Hematopoietic multipotent progenitor cell (in vitro differentiated cells): ENCODE data around the gene UBE2D3. TPM values are rescaled to one million over a fixed set of nuclear protein-coding genes. Genes with fewer than 3 reads are reported as not detected.
A peak's percentile ranks its signal among the peaks of the same experiment; 100 is the strongest.
"Not testable (repeated sequence)": the region's sequence is repeated elsewhere in the genome, so short reads cannot be mapped to it uniquely, and the experiment has no call there.

Source experiments
- DNase-seq, 3 donors: peaks; one replicate each; pipeline ENCODE4 v3.0.0-alpha.2; 2011 to 2015; ENCODE audit warnings: low read depth in 2 of 3, low spot score in 2 of 3
- total RNA-seq: library from RNA; depleted of rRNA; stranded (reverse); fragments of >200 nt; gene quantifications from one replicate; pipeline ENCODE4 v1.2.3, GENCODE V29; 2012

The UBE2D3 gene
- total RNA-seq = 309 TPM

- peak; percentile 96 for DNase-seq
These were observed at the start of gene UBE2D3 for GRCh38 chr4:102826890-102827673. TSS of gene UBE2D3 (minus strand) at chr4:102827551. CDS start at chr4:102826508, 1,043 bp downstream.

DNA sequence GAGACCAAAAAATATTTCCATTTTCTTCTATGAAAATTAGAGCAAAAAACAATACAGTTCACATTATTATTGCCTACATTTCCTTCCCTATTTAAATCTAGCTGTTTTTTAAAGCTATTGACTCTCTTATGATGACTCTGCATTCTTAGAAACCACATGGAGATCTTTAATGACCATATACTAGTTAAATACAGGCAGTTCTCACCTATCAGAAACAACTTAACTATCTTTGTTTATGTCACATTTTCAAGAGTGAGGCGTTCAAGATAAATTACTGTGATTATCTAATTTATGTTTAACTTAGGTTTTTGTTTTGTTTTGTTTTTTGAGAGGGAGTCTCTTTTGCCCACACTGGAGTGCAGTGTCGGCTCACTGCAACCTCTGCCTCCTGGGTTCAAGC lies 44.4 kb upstream of the UBE2D3 start:
- DNase-seq = peak in 2 of 3 donors; percentile 29 to 59

DNA sequence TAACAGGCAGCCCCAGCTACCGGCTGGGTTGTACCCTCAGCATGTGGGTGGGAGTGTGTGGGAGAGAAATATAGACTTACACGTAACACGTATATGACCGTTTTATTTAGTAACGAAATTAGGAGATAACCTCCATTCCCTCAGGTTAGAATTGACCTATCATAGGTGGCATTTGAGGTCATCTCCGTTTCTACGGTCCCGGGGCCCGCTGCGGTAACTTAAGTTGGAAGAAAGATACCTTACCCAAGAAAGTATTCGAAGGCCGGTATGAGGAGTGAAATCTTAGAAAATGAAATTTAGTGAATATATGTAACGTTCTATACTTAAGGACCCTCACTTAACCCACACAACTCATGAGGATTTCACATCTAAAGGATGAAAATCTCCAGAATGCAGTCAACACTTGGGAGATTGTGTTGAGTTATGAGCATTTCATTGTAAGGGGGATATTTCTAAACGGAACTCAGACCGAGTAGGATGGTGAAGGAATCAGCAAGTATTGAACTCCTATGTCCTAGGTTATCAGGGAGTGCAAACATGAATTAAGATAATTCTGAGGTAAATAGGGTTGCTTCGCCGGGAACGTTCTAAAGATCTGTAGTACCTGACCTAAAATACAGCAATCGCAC lies 42.3 kb upstream of the UBE2D3 start:
- no peak for DNase-seq

DNA sequence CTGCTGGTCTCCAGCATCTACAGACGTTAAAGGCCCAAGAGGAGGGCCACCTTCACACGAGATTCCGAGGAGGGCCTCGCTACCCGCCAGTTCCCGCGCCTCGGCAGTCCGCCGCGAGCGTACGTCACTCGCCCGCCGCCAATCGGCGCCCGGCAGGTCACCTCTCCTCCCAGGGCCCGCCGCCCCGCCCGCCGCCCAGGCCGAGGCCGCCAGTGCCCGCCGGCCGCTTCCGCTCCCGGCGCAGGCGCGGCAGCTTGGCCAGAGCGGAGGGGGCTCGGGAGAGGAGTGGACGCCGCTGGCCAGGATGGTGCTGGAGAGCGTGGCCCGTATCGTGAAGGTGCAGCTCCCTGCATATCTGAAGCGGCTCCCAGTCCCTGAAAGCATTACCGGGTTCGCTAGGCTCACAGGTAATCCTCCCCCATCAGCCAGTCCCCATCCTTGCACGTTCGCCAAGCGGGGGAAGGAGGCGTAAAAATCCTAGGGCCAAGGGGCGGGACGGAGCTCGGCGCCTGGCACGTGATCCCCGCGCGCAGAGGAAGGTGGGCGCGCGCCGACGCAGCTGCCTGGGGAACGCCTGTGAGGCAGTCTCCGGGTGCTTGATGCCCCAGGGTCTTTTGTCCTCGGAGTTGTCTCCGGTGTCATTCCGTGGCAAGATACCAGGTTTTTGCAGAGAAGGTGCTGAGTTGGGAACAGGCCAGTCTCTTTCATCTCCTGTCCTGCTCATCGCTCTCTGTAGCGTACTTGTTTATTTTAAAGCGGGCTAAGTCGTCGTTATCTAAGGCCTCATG lies 41.6 kb upstream of the UBE2D3 start, which contains the start of gene CISD2:
Gene CISD2 (plus strand): TSS at position 212 of the 788 bp plus-strand sequence. CDS start 93 bp downstream, at position 305.
- peak; percentile 86 to 97 (median 96) for DNase-seq

DNA sequence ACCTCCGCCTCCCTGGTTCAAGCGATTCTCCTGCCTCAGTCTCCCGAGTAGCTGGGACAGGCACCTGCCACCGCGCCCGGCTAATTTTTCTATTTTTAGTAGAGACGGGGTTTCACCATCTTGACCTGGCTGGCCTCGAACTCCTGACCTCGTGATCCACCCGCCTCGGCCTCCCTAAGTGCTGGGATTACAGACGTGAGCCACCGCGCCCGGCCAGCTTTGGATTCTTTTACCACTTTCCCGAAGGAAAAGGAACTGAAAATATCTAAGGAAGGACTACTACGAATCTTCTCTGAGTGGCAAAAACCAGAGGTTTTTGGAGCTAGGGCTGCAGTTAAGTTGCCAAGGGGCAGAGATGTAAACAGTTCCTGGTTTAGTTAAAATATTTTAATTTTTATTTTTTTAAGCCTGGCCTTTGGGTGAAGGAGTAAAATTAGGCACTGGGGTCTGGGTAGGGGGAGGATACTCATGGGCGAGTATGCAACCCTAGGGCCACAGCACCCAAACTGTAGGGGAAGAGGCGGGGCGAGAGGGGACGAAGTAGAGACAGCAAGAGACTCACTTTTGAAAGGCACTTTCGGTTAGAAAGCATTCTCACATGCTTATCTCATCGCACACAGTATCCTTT lies 40.9 kb upstream of the UBE2D3 start:
- no peak for DNase-seq

GRCh38 chr4:102867278-102868152 lies 40.2 kb upstream of the UBE2D3 start:
- no peak for DNase-seq

DNA sequence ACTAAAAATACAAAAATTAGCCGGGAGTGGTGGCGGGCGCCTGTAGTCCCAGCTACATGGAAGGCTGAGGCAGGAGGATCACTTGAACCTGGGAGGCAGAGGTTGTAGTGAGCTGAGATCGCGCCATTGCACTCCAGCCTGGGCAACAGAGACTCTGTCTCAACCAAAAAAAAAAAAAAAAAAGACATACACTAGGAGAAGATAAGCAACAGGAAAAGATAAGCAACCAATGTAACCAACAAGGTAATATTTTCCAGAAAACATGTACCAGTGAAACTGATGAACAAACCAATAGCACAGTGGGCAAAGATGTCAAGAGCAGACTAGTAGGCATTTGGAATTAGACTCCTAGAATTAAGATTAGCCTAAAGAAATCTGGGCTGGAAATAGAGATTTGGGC lies 38.0 kb upstream of the UBE2D3 start:
- not testable (repeated sequence) for DNase-seq

DNA sequence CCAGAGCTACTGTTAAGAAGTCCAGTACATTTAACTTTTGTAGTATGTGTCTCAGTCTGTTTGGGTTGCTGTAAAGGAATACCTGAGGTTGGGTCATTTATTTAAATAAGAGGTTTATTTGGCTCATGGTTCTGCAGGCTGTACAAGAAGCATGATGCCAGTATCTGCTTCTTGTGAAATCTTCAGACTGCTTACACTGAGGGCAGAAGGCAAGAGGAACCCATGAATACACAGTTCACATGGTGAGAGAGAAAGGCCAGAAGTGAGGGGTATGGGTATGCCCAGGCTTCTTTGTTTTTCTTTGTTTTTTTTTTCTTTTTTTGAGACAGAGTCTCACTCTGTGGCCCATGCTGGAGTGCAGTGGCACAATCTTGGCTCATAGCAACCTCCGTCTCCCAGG lies 35.4 kb upstream of the UBE2D3 start:
- no peak for DNase-seq

DNA sequence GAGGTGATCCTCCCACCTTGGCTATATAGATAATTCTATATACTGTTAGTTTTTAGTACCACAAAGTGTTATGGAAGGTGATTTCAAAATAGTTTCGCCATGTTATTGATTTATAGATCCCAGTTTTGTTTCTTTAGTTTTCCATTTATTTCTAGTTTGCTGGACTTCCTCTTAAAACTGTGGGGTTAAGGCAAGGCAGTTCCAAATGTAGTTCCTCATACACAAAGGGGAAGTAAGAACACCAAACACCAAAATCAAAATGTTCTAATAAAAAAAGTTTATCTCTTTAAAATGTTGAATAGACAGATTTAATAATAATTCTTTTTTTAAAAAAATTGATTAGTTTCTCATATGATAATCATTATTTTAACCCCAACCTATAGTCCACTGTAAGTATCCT lies 34.7 kb upstream of the UBE2D3 start:
- DNase-seq = peak in 1 of 3 donors; percentile 61

DNA sequence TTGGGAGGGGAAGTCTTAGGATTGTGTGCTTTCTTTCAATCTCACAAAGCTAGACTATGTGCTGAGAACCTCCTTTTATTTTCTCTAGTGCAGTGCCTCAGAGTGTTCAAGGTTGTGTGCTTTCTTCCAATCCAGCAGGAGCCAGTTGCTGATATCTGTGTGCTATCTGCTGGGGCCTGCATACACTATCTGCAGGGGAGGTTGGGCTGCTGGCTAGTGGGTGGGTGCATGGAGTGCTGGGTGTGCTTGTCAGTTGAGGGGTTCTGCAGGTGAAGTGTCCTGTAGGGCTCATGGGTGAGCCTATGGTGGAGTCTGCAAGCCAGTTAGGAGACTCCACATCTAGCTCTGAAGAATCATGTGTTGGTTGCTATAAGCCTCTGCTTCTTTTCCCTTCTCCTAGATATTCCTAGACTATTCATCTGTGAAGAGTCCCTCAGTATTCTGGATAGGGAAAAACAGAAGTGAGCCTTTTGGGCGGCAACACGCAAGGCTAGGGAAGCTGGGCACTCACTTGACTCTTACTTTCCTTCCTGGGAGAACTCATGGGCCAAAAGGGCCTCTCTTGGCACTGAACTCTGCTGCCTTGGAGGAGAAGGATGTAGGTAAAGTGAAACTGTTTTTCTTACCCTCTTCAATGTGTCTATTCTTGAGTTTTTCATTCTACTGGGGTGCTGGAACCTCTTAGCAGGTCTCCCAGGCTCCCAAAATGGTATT lies 33.4 kb upstream of the UBE2D3 start:
- DNase-seq = no peak

- no peak for DNase-seq
These were observed 31.6 kb upstream of the UBE2D3 start for GRCh38 chr4:102858828-102859464.

- DNase-seq = no peak
These were observed 23.0 kb upstream of the UBE2D3 start for GRCh38 chr4:102850370-102850769.

DNA sequence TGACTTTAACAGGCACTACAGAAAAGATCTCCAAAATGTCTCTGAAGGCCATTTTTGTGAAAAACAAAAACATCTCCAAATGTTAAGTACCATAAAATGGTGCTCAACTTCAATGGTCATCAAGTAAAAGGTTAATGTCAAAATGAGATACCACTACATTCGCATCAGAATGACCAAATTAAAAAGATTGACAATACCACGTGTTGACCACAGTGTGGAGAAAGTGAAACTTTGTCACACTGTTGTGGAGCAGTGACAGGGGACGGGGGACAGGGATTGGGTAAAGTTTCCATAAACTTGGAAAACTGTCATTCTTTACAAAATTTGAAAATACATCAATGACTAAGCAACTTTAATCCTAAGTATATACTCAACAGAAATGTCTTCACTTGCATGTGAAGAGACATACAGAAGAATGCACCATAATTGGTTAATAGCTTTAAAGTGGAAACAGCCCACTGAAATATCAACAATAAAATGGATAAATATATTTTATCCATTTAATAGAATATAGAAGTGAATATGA lies 22.3 kb upstream of the UBE2D3 start:
- no peak for DNase-seq

DNA sequence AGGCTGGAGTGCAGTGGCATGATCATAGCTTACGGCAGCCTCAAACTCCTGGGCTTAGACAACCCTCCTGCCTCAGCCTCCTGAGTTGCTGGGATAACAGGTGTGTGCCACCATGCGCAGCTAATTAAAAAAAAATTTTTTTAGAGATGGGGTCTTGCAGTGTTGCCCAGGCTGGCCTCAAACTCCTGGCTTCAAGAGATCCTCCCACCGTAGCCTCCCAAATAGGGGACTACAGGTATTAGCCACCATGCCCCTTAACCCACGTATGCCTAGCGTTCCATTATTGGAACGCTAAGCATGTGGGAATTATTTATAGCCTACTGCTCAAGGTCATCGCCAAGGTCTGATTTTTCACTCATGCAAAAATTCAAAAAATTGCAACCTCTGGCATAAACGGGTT lies 20.3 kb upstream of the UBE2D3 start:
- no peak for DNase-seq

GRCh38 chr4:102843938-102844337 lies 16.6 kb upstream of the UBE2D3 start:
- DNase-seq = no peak

DNA sequence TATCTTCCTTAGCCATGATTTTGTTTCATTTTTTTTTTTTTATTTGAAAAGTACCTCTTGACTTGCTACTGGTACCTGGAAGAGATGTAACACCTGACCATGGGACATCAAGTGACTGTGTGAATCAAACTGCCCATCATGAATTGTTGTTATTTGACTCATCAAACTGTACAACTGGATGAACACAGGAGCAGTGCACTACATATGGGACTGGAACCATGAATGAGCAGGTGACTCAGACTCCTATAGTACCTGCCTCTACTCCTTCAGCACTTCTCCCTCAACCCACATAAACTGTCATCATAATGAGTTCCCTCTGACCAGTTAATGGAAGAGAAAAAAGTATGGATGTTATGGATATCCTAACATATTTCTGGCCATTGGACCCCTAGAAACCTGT lies 15.9 kb upstream of the UBE2D3 start:
- no peak for DNase-seq

DNA sequence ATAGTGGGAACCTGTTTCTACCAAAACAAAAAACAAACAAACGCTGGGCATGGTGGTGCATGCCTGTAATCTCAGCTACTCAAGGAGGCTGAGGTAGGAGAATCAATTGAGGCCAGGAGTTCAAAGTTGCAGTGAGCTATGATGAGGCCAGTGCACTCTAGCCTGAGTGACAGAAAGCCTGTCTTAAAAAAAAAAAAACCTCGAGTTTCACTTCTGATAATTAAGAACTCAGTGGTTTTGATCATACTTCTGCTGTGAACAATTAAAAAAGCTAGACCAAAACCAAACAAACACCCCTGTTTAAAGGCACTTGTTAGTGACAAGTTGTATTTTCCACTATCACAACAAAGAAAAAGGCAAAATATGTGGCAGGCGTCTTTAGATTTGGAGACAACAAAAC lies 15.0 kb upstream of the UBE2D3 start:
- no peak for DNase-seq

GRCh38 chr4:102836596-102836995 lies 9.2 kb upstream of the UBE2D3 start:
- no peak for DNase-seq

GRCh38 chr4:102832667-102833066 lies 5.3 kb upstream of the UBE2D3 start:
- DNase-seq = no peak
